ENCODE data around the gene CAPS. TPM values are rescaled to one million over a fixed set of nuclear protein-coding genes. Genes with fewer than 3 reads are reported as not detected.

CAPS gene
- total and polyA plus RNA-seq, 4 donors: 90.2 to 360 (median 223) TPM

GRCh38 chr19:5964816-5965565 is 50.9 kb downstream of the CAPS start:
- no peaks in the 10 kb centered on the region for H3K9me3 ChIP-seq (ENCODE audit: control insufficient read depth in 4 of 4, insufficient read depth in 3 of 4, low read length in 3 of 4)
- peaks cover 44 to 64% (median 54%) of the 10 kb centered on the region in 5 donors for H3K4me1 ChIP-seq (ENCODE audit: control insufficient read depth in 5 of 5, insufficient read depth in 5 of 5, low read length in 5 of 5)
- H3K9ac ChIP-seq (ENCODE audit: insufficient read depth in 1 of 2, low read length in 2 of 2): no peak overlapping the region
- TF ChIP-seq, protein P1, sequence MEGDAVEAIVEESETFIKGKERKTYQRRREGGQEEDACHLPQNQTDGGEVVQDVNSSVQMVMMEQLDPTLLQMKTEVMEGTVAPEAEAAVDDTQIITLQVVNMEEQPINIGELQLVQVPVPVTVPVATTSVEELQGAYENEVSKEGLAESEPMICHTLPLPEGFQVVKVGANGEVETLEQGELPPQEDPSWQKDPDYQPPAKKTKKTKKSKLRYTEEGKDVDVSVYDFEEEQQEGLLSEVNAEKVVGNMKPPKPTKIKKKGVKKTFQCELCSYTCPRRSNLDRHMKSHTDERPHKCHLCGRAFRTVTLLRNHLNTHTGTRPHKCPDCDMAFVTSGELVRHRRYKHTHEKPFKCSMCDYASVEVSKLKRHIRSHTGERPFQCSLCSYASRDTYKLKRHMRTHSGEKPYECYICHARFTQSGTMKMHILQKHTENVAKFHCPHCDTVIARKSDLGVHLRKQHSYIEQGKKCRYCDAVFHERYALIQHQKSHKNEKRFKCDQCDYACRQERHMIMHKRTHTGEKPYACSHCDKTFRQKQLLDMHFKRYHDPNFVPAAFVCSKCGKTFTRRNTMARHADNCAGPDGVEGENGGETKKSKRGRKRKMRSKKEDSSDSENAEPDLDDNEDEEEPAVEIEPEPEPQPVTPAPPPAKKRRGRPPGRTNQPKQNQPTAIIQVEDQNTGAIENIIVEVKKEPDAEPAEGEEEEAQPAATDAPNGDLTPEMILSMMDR (IDR thresholded peaks at IDR 0.05; ENCODE audit: control extremely low read depth, extremely low read depth): no peak
- H3K27me3 ChIP-seq (ENCODE audit: control insufficient read depth in 3 of 3, insufficient read depth in 3 of 3, low read length in 2 of 3): no peaks in the 10 kb centered on the region
- H3K4me3 ChIP-seq: no peak overlapping the region
- peak overlapping the region; percentile 4 to 45 for H3K27ac ChIP-seq (ENCODE audit: low read depth in 1 of 2, low read length in 1 of 2)
- DNase-seq (no peak), ATAC-seq (ENCODE audit: insufficient read depth, low FRiP score) (no peak)
- H3K36me3 ChIP-seq (ENCODE audit: control insufficient read depth in 4 of 4, insufficient read depth in 4 of 4, low read length in 4 of 4): no peaks in the 10 kb centered on the region
- 85 to 88% methylated on average over 4 to 5 of the region's 5 CpGs for WGBS, 2 donors

Other genes starting within 250 kb of the CAPS start
- gene MICOS13, start 233.7 kb upstream of the CAPS start, total RNA-seq: 10 to 100 TPM; 26.6 to 78.2 TPM
- gene MICOS13, start 233.7 kb upstream of the CAPS start, polyA plus RNA-seq: 100 to 1,000 TPM in 1 of 2 donors, 10 to 100 TPM in 1; 77.1 to 184 TPM
- 10 to 100 TPM in 1 of 2 donors, 1 to 10 TPM in 1; 8.2 to 10.3 TPM for gene HSD11B1L, start 233.2 kb upstream of the CAPS start, total RNA-seq
- 10 to 100 TPM in 1 of 2 donors, 1 to 10 TPM in 1; 7.5 to 12.2 TPM for gene HSD11B1L, start 233.2 kb upstream of the CAPS start, polyA plus RNA-seq
- gene RPL36, start 224.0 kb upstream of the CAPS start, total RNA-seq: 100 to 1,000 TPM; 309 to 612 TPM
- 1,000 to 10,000 TPM in 1 of 2 donors, 100 to 1,000 TPM in 1; 793 to 1,934 TPM for gene RPL36, start 224.0 kb upstream of the CAPS start, polyA plus RNA-seq
- 10 to 100 TPM; 41.0 to 89.6 TPM for gene LONP1, start 194.1 kb upstream of the CAPS start, total RNA-seq
- 10 to 100 TPM; 63.0 to 75.0 TPM for gene LONP1, start 194.1 kb upstream of the CAPS start, polyA plus RNA-seq
- gene CATSPERD, start 193.6 kb upstream of the CAPS start, total RNA-seq: 10 to 100 TPM in 1 of 2 donors, 1 to 10 TPM in 1; 8.2 to 10.0 TPM
- gene CATSPERD, start 193.6 kb upstream of the CAPS start, polyA plus RNA-seq: 10 to 100 TPM in 1 of 2 donors, 1 to 10 TPM in 1; 8.4 to 11.3 TPM
- gene PRR22, start 129.5 kb upstream of the CAPS start, total RNA-seq: 1 to 10 TPM in 1 of 2 donors, under 1 TPM in 1; 0.20 to 6.1 TPM
- 1 to 10 TPM; 2.6 to 6.8 TPM for gene PRR22, start 129.5 kb upstream of the CAPS start, polyA plus RNA-seq
- 10 to 100 TPM; 18.5 to 47.0 TPM for gene DUS3L, start 123.1 kb upstream of the CAPS start, total RNA-seq
- 10 to 100 TPM; 32.7 to 40.8 TPM for gene DUS3L, start 123.1 kb upstream of the CAPS start, polyA plus RNA-seq
- gene NRTN, start 109.2 kb upstream of the CAPS start, total RNA-seq: 1 to 10 TPM in 1 of 2 donors, under 1 TPM in 1; 0.23 to 3.3 TPM
- 1 to 10 TPM; 1.2 to 1.7 TPM for gene NRTN, start 109.2 kb upstream of the CAPS start, polyA plus RNA-seq
- gene FUT6, start 74.6 kb upstream of the CAPS start, total RNA-seq: 1 to 10 TPM in 1 of 2 donors, not detected in 1; 1.9 TPM
- 1 to 10 TPM in 1 of 2 donors, under 1 TPM in 1; 0.67 to 2.6 TPM for gene FUT6, start 74.6 kb upstream of the CAPS start, polyA plus RNA-seq
- 10 to 100 TPM in 1 of 2 donors, 1 to 10 TPM in 1; 1.5 to 31.4 TPM for gene FUT3, start 62.8 kb upstream of the CAPS start, total RNA-seq
- gene FUT3, start 62.8 kb upstream of the CAPS start, polyA plus RNA-seq: 10 to 100 TPM; 11.3 to 25.1 TPM
- gene FUT5, start 43.7 kb upstream of the CAPS start, total RNA-seq: not detected
- not detected for gene FUT5, start 43.7 kb upstream of the CAPS start, polyA plus RNA-seq
- gene NDUFA11, start 10.5 kb upstream of the CAPS start, total RNA-seq: 100 to 1,000 TPM in 1 of 2 donors, 10 to 100 TPM in 1; 52.5 to 219 TPM
- 100 to 1,000 TPM; 337 to 344 TPM for gene NDUFA11, start 10.5 kb upstream of the CAPS start, polyA plus RNA-seq
- gene VMAC, start 9.4 kb upstream of the CAPS start, total RNA-seq: 1 to 10 TPM; 6.3 to 7.2 TPM
- 1 to 10 TPM; 3.3 to 5.0 TPM for gene VMAC, start 9.4 kb upstream of the CAPS start, polyA plus RNA-seq
- gene RANBP3, start 63.9 kb downstream of the CAPS start, total RNA-seq: 10 to 100 TPM; 60.4 to 67.7 TPM
- gene RANBP3, start 63.9 kb downstream of the CAPS start, polyA plus RNA-seq: 10 to 100 TPM; 33.6 to 49.4 TPM
- 10 to 100 TPM; 22.6 to 54.2 TPM for gene RFX2, start 196.2 kb downstream of the CAPS start, total RNA-seq
- gene RFX2, start 196.2 kb downstream of the CAPS start, polyA plus RNA-seq: 10 to 100 TPM; 13.1 to 17.3 TPM
- gene ACSBG2, start 221.4 kb downstream of the CAPS start, total RNA-seq: under 1 TPM in 1 of 2 donors, not detected in 1; 0.12 TPM
- under 1 TPM in 1 of 2 donors, not detected in 1; 0.12 TPM for gene ACSBG2, start 221.4 kb downstream of the CAPS start, polyA plus RNA-seq